GM21825 (cell line): Measurements from ENCODE around the gene RPN1.
"Not testable (repeated sequence)": the region's sequence is repeated elsewhere in the genome, so short reads cannot be mapped to it uniquely, and the experiment has no call there.

Experiments used
- ATAC-seq: cut with Tn5 transposase; IDR thresholded peaks from one replicate; pipeline ENCODE4 v1.9.1; 2021; ENCODE audit warnings: mild to moderate bottlenecking, moderate library complexity; ENCODE audit not compliant: unreplicated experiment

The RPN1 gene

DNA sequence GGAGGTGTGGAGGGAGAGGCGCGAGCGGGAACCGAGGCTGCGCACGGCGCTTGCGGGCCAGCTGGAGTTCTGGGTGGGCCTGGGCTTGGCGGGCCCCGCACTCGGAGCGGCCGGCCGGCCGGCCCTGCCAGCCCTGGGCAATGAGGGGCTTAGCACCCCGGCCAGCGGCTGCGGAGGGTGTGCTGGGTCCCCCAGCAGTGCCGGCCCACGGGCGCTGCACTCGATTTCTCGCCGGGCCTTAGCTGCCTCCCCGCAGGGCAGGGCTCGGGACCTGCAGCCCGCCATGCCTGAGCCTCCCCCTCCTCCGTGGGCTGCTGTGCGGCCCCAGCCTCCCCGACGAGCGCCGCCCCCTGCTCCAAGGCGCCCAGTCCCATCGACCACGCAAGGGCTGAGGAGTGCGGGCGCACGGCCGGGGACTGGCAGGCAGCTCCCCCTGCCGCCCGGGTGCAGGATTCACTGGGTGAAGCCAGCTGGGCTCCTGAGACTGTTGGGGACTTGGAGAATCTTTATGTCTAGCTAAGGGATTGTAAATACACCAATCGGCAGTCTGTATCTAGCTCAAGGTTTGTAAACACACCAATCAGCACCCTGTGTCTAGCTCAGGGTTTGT is 2.9 kb upstream of the RPN1 start:
- ATAC-seq = not testable (repeated sequence)

DNA sequence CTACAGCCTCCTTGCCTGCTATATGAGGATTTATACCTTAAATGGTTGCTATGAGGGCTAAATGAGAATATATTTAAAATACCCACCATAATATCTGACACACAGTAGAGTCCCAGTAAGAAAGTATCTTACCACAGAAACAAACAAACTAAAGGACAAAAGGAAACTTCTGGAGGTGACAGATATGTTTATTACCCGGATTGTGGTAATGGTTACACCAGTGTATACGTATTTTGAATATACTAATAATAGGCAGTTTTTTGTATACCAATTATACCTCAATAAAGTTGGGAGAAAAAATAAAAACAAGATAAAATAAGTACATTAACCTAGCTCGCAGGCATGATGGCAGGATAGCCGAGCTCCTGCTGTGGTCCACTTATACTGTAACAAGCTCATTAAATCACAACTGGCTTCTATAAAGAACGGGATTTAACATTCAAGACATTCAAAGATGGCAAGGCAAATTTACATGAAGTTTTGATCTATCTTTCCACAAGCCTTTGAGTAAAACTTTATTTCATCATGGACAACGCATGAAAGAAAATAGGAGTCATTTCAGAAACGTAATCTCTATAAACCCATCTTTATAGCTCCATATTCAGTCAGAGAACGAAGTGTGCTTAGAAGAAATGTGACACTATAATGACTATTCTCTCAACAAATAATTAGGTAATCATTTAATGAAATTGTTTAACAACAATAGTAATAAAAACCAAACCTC is 1.5 kb downstream of the RPN1 start:
- ATAC-seq = no peak

DNA sequence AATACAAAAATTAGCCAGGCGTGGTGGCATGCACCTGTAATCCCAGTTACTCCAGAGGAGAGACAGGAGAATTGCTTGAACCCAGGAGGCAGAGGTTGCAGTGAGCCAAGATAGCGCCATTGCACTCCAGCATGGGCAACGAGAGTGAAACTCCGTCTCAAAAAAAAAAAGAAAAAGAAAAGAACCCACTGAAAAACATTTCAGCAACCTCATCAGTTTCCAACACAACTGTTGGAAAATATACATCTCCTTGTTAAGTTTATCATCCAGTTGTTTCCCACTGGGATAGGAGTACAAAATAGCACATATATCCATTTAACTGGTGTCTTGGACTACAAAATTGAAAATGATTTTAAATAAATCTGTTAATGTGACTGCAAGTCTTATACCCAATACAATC is 2.2 kb downstream of the RPN1 start:
- ATAC-seq = no peak

GRCh38 chr3:128647307-128647706 is 3.3 kb downstream of the RPN1 start:
- no peak for ATAC-seq

GRCh38 chr3:128634075-128634611 is 16.5 kb downstream of the RPN1 start:
- no peak for ATAC-seq

DNA sequence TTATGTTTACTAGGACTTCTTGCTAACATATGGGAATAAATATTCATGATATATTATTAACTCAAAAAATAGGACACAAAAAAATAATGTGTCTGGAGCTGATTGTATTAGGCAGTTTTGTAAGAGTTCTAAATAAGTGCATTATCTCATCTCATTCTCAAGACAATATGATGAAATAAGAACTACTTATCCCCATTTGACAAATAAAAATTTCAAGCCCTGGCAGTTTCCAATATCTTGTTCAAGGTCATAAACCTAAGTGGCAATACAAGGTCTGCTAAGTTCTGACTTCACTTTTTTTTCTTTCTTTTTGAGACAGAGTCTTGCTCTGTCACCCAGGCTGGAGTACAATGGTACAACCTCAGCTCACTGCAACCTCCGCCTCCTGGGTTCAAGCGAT is 18.3 kb downstream of the RPN1 start:
- ATAC-seq = no peak

DNA sequence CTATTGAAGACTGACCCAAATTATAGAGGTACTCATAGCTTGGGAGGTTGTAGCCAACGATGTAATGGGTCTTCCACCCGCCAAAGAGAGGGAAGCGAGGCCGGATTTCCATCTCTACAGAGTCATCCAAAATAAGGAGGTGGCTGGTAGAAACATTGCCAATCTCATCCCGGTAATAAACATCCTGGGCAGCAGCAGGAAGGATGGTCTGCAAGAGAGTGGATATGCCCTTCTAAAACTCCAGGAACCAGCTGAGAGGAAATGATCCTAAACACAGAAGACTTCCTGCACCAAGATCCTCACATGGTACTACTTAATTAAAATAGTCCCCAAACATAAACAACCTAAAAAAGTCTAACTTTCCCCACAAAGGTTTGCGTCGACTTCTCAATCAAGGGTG is 20.7 kb downstream of the RPN1 start:
- no peak for ATAC-seq

- ATAC-seq = no peak
Observed at GRCh38 chr3:128625409-128625945, 25.1 kb downstream of the RPN1 start.

GRCh38 chr3:128624526-128625138 is 26.0 kb downstream of the RPN1 start:
- ATAC-seq = no peak

- no peak for ATAC-seq
Observed at GRCh38 chr3:128623762-128624176, 26.8 kb downstream of the RPN1 start.

- no peak for ATAC-seq
Observed at GRCh38 chr3:128621931-128622330, 28.7 kb downstream of the RPN1 start.

GRCh38 chr3:128621234-128621633 is 29.4 kb downstream of the RPN1 start:
- no peak for ATAC-seq

- no peak for ATAC-seq
Observed at GRCh38 chr3:128620268-128620691, 30.3 kb downstream of the RPN1 start.

DNA sequence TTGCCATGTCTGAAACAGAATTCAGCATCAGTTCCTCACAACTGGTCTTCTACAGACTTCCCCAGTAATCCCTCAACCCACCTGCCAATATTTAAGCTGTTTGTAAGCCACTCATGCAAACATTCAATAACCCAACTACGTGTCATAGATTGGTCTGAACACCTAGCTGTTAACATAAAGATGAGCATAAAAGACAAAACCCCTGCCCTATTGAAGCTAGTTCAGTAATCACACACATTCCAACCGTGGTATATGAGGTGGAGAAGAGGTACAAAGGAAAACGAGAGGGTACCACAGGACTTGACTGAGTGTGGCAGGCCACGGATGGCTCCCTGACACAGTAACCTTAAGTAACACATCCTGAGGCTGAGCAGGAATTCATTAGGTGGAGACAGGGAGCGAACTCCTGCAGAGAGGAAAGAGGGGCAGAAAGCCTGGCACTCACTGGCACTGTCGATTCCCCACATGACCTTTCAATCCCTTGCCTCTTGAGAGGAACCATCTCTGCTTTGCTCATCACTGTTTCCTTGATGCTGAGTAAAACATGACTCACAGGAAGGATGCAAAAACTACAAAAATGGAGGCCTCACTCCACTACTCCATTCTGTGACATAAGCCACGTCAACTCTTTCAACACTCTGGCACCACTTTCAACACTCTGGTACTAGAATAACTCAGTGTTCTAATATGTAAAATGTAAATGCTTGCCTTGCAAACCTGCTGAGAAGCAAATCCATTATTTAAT is 31.3 kb downstream of the RPN1 start:
- ATAC-seq = no peak

- ATAC-seq = no peak
Observed at GRCh38 chr3:128618398-128618726, 32.3 kb downstream of the RPN1 start.

GRCh38 chr3:128617557-128618397 is 32.8 kb downstream of the RPN1 start:
- peak; percentile 75 for ATAC-seq

DNA sequence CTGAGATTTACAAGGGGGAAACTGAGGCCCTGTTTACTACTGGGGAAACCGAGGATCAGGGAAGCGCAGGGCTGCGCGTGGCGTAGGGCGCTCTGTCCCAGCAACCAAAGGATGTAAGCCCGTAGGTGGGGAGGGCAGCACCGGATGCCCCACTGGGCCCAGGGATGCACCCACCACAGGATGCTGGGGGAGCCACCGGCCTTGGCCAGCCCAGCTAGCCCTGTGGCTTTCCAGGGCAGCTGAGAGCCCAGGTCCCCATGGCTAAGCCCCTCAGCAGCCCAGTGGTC is 33.4 kb downstream of the RPN1 start:
- no peak for ATAC-seq

- ATAC-seq = peak; percentile 0
Observed at GRCh38 chr3:128616516-128617269, 33.9 kb downstream of the RPN1 start.

DNA sequence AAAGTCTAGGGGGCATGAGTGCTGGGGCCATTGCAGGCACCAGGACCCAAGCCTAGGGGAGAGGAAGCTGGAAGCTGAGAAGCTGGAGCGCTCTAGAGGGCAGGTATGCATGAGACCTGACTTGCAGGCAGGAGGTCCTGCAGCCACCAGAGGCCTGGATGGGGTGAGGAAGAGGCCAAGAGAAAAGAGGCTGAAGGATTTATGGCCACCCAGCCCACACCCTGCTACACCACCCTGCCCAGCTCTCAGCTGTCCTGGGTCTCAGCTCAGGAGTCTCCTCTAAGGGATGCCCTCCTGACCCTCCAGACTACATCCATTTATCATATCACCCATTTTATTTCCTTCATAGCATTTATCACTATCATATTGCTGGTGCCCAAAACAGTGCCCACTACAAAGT is 36.5 kb downstream of the RPN1 start:
- ATAC-seq = no peak
